Measurements from ENCODE around the gene ACOT7. TPM values are rescaled to one million over a fixed set of nuclear protein-coding genes. Genes with fewer than 3 reads are reported as not detected.
"Not testable (repeated sequence)": the region's sequence is repeated elsewhere in the genome, so short reads cannot be mapped to it uniquely, and the experiment has no call there.

ACOT7 gene, protein sequence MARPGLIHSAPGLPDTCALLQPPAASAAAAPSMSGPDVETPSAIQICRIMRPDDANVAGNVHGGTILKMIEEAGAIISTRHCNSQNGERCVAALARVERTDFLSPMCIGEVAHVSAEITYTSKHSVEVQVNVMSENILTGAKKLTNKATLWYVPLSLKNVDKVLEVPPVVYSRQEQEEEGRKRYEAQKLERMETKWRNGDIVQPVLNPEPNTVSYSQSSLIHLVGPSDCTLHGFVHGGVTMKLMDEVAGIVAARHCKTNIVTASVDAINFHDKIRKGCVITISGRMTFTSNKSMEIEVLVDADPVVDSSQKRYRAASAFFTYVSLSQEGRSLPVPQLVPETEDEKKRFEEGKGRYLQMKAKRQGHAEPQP
- 12.3 and 12.7 TPM in 2 replicates for total RNA-seq

DNA sequence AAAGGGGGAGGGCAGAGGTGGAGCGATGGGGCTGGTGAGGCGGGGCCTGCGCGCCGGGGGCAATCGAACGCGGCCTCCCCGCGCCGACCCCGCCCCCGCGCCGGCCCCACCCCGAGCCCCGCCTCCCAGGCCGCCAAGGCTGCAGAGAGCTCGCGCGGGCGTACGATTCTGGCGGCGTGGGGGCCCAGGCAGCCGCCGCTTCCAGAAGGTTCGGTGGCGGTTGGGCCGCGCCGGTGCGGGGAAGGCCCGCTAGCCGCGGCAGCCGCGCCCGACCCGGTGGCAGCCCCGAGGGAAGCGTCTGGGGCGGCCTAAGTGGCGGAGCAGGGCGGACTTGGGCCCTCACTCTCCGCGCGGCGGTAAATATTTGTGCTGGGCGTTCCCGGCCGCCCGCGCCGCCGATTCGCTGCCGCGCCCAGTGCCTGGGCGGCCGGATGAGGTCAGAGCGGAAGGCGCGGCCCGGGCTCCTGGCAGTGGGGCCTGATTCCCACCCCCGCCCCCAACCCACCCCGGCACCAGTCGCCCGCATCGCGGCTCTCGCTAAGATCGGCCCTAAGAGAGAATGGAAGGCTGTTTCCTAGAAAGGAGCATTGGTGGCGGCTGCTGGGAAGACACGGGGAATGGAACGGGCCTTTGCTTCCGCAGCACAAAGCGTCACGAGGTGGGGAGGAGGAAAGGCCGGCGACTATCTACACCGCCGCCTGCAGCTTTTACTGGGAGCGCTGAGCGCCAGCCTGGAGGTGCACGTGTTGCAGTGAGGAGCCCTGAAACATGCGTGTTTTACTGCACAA is at the start of gene ACOT7:
ACOT7 (minus strand) TSS at position 368 of the 788 bp plus-strand sequence. CDS start 368 bp downstream, outside the sequence.
- Mint-ChIP-seq H3K27ac (peak within 1 kb of the TSS; percentile 93), H3K4me1 (peaks cover 22% of the 10 kb centered on the region), H3K36me3 (ENCODE audit: low read depth) (no peaks in the 10 kb centered on the region), H3K4me3 (peak within 1 kb of the TSS; percentile 87), H3K9me3 (no peaks in the 10 kb centered on the region), H3K27me3 (no peaks in the 10 kb centered on the region)
- intact Hi-C loops (cut with micrococcal nuclease) = loop anchor here (1.0 to 5.0 kb wide), 6 partner anchors 11 to 1569 kb away; partner anchors contain the start of genes PARK7, PHF13 and RPL22
- ATAC-seq (ENCODE audit: low read depth) = peak; percentile 91
- no peak for TF ChIP-seq CTCF (IDR thresholded peaks at IDR 0.05)
- ChIA-PET POLR2A (interaction anchor here (0.5 to 2.2 kb wide), 7 partner anchors 10 to 401 kb away, joined by 3 to 8 read pairs (median 5); partner anchors contain the start of genes NPHP4 and RPL22), CTCF (interaction anchor here (0.9 to 1.5 kb wide), 3 partner anchors 9 to 147 kb away, joined by 3 to 5 read pairs (median 4); no protein-coding TSS in a partner anchor)
- DNase-seq = peak; percentile 86

- intact Hi-C loops (cut with micrococcal nuclease) = no loop called here
- Mint-ChIP-seq H3K4me1 (peaks cover 10% of the 10 kb centered on the region), H3K27me3 (peaks cover 40% of the 10 kb centered on the region), H3K36me3 (ENCODE audit: low read depth) (no peaks in the 10 kb centered on the region), H3K9me3 (no peaks in the 10 kb centered on the region), H3K27ac (no peak overlapping the region), H3K4me3 (no peak overlapping the region)
- ChIA-PET CTCF (interaction anchor here (1.0 to 2.2 kb wide), 2 partner anchors 18 to 44 kb away, joined by 3 to 9 read pairs; no protein-coding TSS in a partner anchor), POLR2A (no interaction called here)
- DNase-seq = no peak
- ATAC-seq (ENCODE audit: low read depth) = no peak
- TF ChIP-seq CTCF (IDR thresholded peaks at IDR 0.05) = no peak
Observed at GRCh38 chr1:6441586-6441985, 48.0 kb upstream of the ACOT7 start.

GRCh38 chr1:6440198-6441126 is 46.9 kb upstream of the ACOT7 start:
- peaks cover 38% of the 10 kb centered on the region for H3K27me3 Mint-ChIP-seq
- H3K36me3 Mint-ChIP-seq (ENCODE audit: low read depth) = no peaks in the 10 kb centered on the region
- no peak overlapping the region for H3K27ac Mint-ChIP-seq
- TF ChIP-seq CTCF (IDR thresholded peaks at IDR 0.05) = no peak
- H3K4me1 Mint-ChIP-seq = peaks cover 7% of the 10 kb centered on the region
- peak; percentile 47 for DNase-seq
- intact Hi-C loops (cut with micrococcal nuclease) = no loop called here
- peak overlapping the region; percentile 35 for H3K4me3 Mint-ChIP-seq
- CTCF ChIA-PET = interaction anchor here (1.0 to 2.2 kb wide), 7 partner anchors 17 to 193 kb away, joined by 3 to 9 read pairs (median 4); no protein-coding TSS in a partner anchor
- H3K9me3 Mint-ChIP-seq = no peaks in the 10 kb centered on the region
- POLR2A ChIA-PET = no interaction called here
- ATAC-seq (ENCODE audit: low read depth) = peak; percentile 81

GRCh38 chr1:6438047-6438525 is 44.5 kb upstream of the ACOT7 start:
- Mint-ChIP-seq H3K4me1 (peaks cover 7% of the 10 kb centered on the region), H3K36me3 (ENCODE audit: low read depth) (no peaks in the 10 kb centered on the region), H3K27me3 (peaks cover 44% of the 10 kb centered on the region), H3K4me3 (no peak overlapping the region), H3K27ac (no peak overlapping the region), H3K9me3 (no peaks in the 10 kb centered on the region)
- intact Hi-C loops (cut with micrococcal nuclease) = loop anchor here (1.0 kb wide), 2 partner anchors 15 to 192 kb away; no protein-coding TSS in a partner anchor
- DNase-seq (peak; percentile 57), ATAC-seq (ENCODE audit: low read depth) (peak; percentile 59)
- peak; percentile 68 for TF ChIP-seq CTCF (IDR thresholded peaks at IDR 0.05)
- ChIA-PET POLR2A (no interaction called here), CTCF (interaction anchor here (0.7 to 2.8 kb wide), 10 partner anchors 11 to 191 kb away, joined by 3 to 26 read pairs (median 6); partner anchors contain the start of genes NOL9 and PLEKHG5)

DNA sequence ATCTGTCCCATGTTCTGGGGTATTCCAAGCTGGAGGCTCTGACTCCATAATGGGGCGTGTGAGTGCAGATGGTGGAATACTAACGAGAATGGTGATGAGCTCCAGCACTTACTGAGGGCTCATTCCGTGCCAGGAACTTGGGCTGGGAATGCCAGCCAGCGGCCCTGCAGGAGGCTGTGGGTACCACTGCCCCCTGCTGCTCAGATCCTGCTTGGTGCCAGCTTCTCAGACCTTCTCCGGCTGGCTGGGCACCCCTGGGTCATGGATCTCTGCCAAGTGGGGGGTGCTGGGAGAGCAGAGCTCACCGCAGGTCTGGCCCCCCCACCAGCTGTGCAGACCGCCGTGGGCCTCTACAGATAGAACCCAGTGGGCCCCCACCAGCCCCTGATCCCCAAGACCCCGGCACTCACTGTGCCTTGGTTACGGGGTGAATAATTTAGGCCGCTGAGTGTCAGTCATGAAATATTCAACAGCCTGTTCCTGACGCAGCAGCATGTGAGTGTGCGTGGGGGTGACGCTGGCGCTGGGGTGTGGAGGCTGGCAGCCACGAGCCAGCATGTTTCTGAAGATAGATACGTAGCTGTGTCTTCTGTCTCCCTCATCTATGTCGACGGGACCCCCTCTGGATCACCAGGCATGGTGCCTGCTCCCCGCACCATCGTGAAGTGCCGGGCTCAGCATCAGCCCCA is 43.6 kb upstream of the ACOT7 start:
- intact Hi-C loops (cut with micrococcal nuclease); H3K36me3 Mint-ChIP-seq (ENCODE audit: low read depth); POLR2A ChIA-PET; H3K27ac Mint-ChIP-seq; H3K4me1 Mint-ChIP-seq; H3K9me3 Mint-ChIP-seq; DNase-seq; H3K4me3 Mint-ChIP-seq; ATAC-seq (ENCODE audit: low read depth): not testable (repeated sequence)
- CTCF ChIA-PET = interaction anchor here (0.7 to 2.8 kb wide), 10 partner anchors 10 to 191 kb away, joined by 3 to 26 read pairs (median 5); partner anchors contain the start of genes NOL9 and PLEKHG5
- peaks cover 44% of the 10 kb centered on the region for H3K27me3 Mint-ChIP-seq

DNA sequence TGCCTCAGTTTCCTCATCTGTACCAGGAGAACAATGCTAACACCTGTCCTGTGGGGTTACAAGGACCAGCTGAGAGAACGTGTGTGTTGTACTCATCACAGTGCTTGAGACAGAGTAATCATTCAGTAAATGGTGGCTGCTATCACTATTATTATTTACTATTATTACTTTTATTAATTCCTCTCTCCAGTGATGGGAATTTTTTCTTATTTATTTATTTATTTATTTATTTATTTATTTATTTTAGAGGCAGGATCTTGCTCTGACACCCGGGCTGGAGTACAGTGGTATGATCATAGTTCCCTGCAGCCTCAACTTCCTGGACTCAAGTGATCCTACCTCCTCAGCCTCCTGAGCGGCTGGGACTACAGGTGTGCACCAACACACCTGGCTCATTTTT is 42.7 kb upstream of the ACOT7 start:
- H3K4me3 Mint-ChIP-seq; H3K4me1 Mint-ChIP-seq; H3K27ac Mint-ChIP-seq; intact Hi-C loops (cut with micrococcal nuclease); H3K36me3 Mint-ChIP-seq (ENCODE audit: low read depth); DNase-seq; H3K9me3 Mint-ChIP-seq; ATAC-seq (ENCODE audit: low read depth); POLR2A ChIA-PET: not testable (repeated sequence)
- CTCF ChIA-PET = interaction anchor here (0.8 to 1.7 kb wide), 2 partner anchors 10 to 187 kb away, joined by 3 to 6 read pairs; no protein-coding TSS in a partner anchor
- peaks cover 39% of the 10 kb centered on the region for H3K27me3 Mint-ChIP-seq
